ENCODE measurements around the gene AGPS. TPM values are rescaled to one million over a fixed set of nuclear protein-coding genes. Genes with fewer than 3 reads are reported as not detected.

The AGPS gene
- total and polyA plus RNA-seq, 4 donors: 6.3 to 46.9 (median 18.3) TPM

DNA sequence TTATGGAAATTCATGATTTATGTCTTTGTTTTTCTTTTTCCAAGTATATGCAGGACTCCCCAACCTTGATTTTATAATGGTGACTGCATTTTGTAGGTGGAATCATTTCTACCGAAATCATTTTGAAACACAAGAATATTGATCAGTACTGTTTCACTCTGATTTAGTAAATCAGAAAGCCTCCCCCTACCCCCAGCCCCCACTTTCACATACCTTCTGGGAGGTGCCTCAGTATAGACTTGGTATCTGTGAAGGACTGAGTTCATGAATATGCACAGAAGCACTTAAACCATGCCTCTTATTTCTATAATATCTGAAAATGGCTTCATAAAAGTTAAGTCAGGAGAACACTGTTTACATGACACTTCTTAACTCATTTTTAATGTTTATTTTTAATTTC is 147.7 kb downstream of the AGPS start:
- Histone ChIP-seq H3K4me1 (ENCODE audit: control insufficient read depth in 4 of 4, insufficient read depth in 4 of 4, low read length in 3 of 4) (no peaks in the 10 kb centered on the region), H3K27me3 (ENCODE audit: control insufficient read depth in 4 of 4, insufficient read depth in 4 of 4, low read length in 3 of 4) (no peaks in the 10 kb centered on the region), H3K36me3 (ENCODE audit: control insufficient read depth in 4 of 4, insufficient read depth in 3 of 4, low read depth in 1 of 4, low read length in 3 of 4) (peaks cover 0 to 7% (median 2%) of the 10 kb centered on the region in 4 donors), H3K27ac (ENCODE audit: low read depth in 1 of 2, low read length in 2 of 2) (no peak overlapping the region), H3K4me3 (ENCODE audit: low read depth in 1 of 3, low read length in 3 of 3) (no peak overlapping the region), H3K9ac (ENCODE audit: low read depth in 1 of 2, low read length in 2 of 2) (no peak overlapping the region), H3K9me3 (ENCODE audit: control insufficient read depth in 4 of 4, low read length in 3 of 4) (no peaks in the 10 kb centered on the region)
- 97% methylated on average over 1 of the region's 1 CpG for WGBS
- TF ChIP-seq SP1 (IDR thresholded peaks at IDR 0.05) (no peak), YY1 (IDR thresholded peaks at IDR 0.05) (no peak), FOXA1 (IDR thresholded peaks at IDR 0.05) (no peak), FOXA2 (IDR thresholded peaks at IDR 0.05) (no peak), RAD21 (IDR thresholded peaks at IDR 0.05) (no peak), TAF1 (conservative IDR thresholded peaks at IDR 0.05) (no peak), HNF4A (conservative IDR thresholded peaks at IDR 0.05) (no peak), NR2F2 (IDR thresholded peaks at IDR 0.05) (no peak), RXRA (IDR thresholded peaks at IDR 0.05) (no peak), GABPA (IDR thresholded peaks at IDR 0.05 in 1 of 2, conservative IDR thresholded peaks at IDR 0.05 in 1 of 2) (no peak), JUND (IDR thresholded peaks at IDR 0.05) (no peak), EGR1 (IDR thresholded peaks at IDR 0.05; ENCODE audit: low read depth in 2 of 2) (no peak), HNF4G (IDR thresholded peaks at IDR 0.05) (no peak)
- TF ChIP-seq, protein P1, sequence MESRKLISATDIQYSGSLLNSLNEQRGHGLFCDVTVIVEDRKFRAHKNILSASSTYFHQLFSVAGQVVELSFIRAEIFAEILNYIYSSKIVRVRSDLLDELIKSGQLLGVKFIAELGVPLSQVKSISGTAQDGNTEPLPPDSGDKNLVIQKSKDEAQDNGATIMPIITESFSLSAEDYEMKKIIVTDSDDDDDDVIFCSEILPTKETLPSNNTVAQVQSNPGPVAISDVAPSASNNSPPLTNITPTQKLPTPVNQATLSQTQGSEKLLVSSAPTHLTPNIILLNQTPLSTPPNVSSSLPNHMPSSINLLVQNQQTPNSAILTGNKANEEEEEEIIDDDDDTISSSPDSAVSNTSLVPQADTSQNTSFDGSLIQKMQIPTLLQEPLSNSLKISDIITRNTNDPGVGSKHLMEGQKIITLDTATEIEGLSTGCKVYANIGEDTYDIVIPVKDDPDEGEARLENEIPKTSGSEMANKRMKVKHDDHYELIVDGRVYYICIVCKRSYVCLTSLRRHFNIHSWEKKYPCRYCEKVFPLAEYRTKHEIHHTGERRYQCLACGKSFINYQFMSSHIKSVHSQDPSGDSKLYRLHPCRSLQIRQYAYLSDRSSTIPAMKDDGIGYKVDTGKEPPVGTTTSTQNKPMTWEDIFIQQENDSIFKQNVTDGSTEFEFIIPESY (IDR thresholded peaks at IDR 0.05): no peak
- TF ChIP-seq, protein P2, sequence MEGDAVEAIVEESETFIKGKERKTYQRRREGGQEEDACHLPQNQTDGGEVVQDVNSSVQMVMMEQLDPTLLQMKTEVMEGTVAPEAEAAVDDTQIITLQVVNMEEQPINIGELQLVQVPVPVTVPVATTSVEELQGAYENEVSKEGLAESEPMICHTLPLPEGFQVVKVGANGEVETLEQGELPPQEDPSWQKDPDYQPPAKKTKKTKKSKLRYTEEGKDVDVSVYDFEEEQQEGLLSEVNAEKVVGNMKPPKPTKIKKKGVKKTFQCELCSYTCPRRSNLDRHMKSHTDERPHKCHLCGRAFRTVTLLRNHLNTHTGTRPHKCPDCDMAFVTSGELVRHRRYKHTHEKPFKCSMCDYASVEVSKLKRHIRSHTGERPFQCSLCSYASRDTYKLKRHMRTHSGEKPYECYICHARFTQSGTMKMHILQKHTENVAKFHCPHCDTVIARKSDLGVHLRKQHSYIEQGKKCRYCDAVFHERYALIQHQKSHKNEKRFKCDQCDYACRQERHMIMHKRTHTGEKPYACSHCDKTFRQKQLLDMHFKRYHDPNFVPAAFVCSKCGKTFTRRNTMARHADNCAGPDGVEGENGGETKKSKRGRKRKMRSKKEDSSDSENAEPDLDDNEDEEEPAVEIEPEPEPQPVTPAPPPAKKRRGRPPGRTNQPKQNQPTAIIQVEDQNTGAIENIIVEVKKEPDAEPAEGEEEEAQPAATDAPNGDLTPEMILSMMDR (IDR thresholded peaks at IDR 0.05; ENCODE audit: low read depth, low read length, missing input control): no peak
- TF ChIP-seq, protein P3, sequence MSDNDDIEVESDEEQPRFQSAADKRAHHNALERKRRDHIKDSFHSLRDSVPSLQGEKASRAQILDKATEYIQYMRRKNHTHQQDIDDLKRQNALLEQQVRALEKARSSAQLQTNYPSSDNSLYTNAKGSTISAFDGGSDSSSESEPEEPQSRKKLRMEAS (IDR thresholded peaks at IDR 0.05): no peak
- TF ChIP-seq, protein P4, sequence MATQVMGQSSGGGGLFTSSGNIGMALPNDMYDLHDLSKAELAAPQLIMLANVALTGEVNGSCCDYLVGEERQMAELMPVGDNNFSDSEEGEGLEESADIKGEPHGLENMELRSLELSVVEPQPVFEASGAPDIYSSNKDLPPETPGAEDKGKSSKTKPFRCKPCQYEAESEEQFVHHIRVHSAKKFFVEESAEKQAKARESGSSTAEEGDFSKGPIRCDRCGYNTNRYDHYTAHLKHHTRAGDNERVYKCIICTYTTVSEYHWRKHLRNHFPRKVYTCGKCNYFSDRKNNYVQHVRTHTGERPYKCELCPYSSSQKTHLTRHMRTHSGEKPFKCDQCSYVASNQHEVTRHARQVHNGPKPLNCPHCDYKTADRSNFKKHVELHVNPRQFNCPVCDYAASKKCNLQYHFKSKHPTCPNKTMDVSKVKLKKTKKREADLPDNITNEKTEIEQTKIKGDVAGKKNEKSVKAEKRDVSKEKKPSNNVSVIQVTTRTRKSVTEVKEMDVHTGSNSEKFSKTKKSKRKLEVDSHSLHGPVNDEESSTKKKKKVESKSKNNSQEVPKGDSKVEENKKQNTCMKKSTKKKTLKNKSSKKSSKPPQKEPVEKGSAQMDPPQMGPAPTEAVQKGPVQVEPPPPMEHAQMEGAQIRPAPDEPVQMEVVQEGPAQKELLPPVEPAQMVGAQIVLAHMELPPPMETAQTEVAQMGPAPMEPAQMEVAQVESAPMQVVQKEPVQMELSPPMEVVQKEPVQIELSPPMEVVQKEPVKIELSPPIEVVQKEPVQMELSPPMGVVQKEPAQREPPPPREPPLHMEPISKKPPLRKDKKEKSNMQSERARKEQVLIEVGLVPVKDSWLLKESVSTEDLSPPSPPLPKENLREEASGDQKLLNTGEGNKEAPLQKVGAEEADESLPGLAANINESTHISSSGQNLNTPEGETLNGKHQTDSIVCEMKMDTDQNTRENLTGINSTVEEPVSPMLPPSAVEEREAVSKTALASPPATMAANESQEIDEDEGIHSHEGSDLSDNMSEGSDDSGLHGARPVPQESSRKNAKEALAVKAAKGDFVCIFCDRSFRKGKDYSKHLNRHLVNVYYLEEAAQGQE (IDR thresholded peaks at IDR 0.05): no peak
- TF ChIP-seq, protein P5, sequence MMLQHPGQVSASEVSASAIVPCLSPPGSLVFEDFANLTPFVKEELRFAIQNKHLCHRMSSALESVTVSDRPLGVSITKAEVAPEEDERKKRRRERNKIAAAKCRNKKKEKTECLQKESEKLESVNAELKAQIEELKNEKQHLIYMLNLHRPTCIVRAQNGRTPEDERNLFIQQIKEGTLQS (IDR thresholded peaks at IDR 0.05): no peak
- DNase-seq (ENCODE audit: low spot score): no peak
